ENCODE data around the gene PODXL2. TPM values are rescaled to one million over a fixed set of nuclear protein-coding genes. Genes with fewer than 3 reads are reported as not detected.
A peak's percentile ranks its signal among the peaks of the same experiment; 100 is the strongest.

PODXL2 gene
- total RNA-seq, 1 donor from 2014 or later, result 4.2 TPM

GRCh38 chr3:127711896-127712295 is 82.9 kb downstream of the PODXL2 start:
- Histone ChIP-seq H3K9ac (ENCODE audit: low read depth in 1 of 3, low read length in 3 of 3) (peak overlapping the region in 1 of 3 donors; percentile 57), H3K9me3 (ENCODE audit: control insufficient read depth in 3 of 3, low read length in 3 of 3) (no peaks in the 10 kb centered on the region), H3K27me3 (ENCODE audit: control insufficient read depth in 3 of 3, insufficient read depth in 3 of 3, low read length in 3 of 3) (no peaks in the 10 kb centered on the region), H3K27ac (ENCODE audit: low read depth, low read length) (no peak overlapping the region), H3K4me3 (ENCODE audit: low read length in 3 of 3) (no peak overlapping the region), H3K36me3 (ENCODE audit: control insufficient read depth in 3 of 3, insufficient read depth in 3 of 3, low read length in 3 of 3) (peaks cover 3 to 16% (median 4%) of the 10 kb centered on the region in 3 donors), H3K4me1 (ENCODE audit: control insufficient read depth in 3 of 3, insufficient read depth in 3 of 3, low read length in 3 of 3) (peaks cover 58 to 82% (median 81%) of the 10 kb centered on the region in 3 donors)

- Histone ChIP-seq H3K4me1 (ENCODE audit: control insufficient read depth in 3 of 3, insufficient read depth in 3 of 3, low read length in 3 of 3) (peaks cover 54 to 83% (median 82%) of the 10 kb centered on the region in 3 donors), H3K9me3 (ENCODE audit: control insufficient read depth in 3 of 3, low read length in 3 of 3) (no peaks in the 10 kb centered on the region), H3K27me3 (ENCODE audit: control insufficient read depth in 3 of 3, insufficient read depth in 3 of 3, low read length in 3 of 3) (no peaks in the 10 kb centered on the region), H3K36me3 (ENCODE audit: control insufficient read depth in 3 of 3, insufficient read depth in 3 of 3, low read length in 3 of 3) (peaks cover 0 to 16% (median 4%) of the 10 kb centered on the region in 3 donors), H3K27ac (ENCODE audit: low read depth, low read length) (peak overlapping the region; percentile 57), H3K9ac (ENCODE audit: low read depth in 1 of 3, low read length in 3 of 3) (peak overlapping the region in 2 of 3 donors; percentile 20 to 57), H3K4me3 (ENCODE audit: low read length in 3 of 3) (no peak overlapping the region)
Measured at GRCh38 chr3:127712461-127712860, 83.5 kb downstream of the PODXL2 start.

- Histone ChIP-seq H3K9me3 (ENCODE audit: control insufficient read depth in 3 of 3, low read length in 3 of 3) (no peaks in the 10 kb centered on the region), H3K27me3 (ENCODE audit: control insufficient read depth in 3 of 3, insufficient read depth in 3 of 3, low read length in 3 of 3) (no peaks in the 10 kb centered on the region), H3K36me3 (ENCODE audit: control insufficient read depth in 3 of 3, insufficient read depth in 3 of 3, low read length in 3 of 3) (peaks cover 0 to 16% (median 4%) of the 10 kb centered on the region in 3 donors), H3K4me3 (ENCODE audit: low read length in 3 of 3) (no peak overlapping the region), H3K27ac (ENCODE audit: low read depth, low read length) (peak overlapping the region; percentile 57), H3K9ac (ENCODE audit: low read depth in 1 of 3, low read length in 3 of 3) (peak overlapping the region; percentile 20 to 57 (median 34)), H3K4me1 (ENCODE audit: control insufficient read depth in 3 of 3, insufficient read depth in 3 of 3, low read length in 3 of 3) (peaks cover 47 to 85% (median 84%) of the 10 kb centered on the region in 3 donors)
Measured at GRCh38 chr3:127712881-127713771, 84.1 kb downstream of the PODXL2 start.

GRCh38 chr3:127714125-127714571 is 85.2 kb downstream of the PODXL2 start:
- Histone ChIP-seq H3K4me1 (ENCODE audit: control insufficient read depth in 3 of 3, insufficient read depth in 3 of 3, low read length in 3 of 3) (peaks cover 45 to 80% (median 76%) of the 10 kb centered on the region in 3 donors), H3K9me3 (ENCODE audit: control insufficient read depth in 3 of 3, low read length in 3 of 3) (no peaks in the 10 kb centered on the region), H3K27me3 (ENCODE audit: control insufficient read depth in 3 of 3, insufficient read depth in 3 of 3, low read length in 3 of 3) (no peaks in the 10 kb centered on the region), H3K36me3 (ENCODE audit: control insufficient read depth in 3 of 3, insufficient read depth in 3 of 3, low read length in 3 of 3) (peaks cover 0 to 19% (median 4%) of the 10 kb centered on the region in 3 donors), H3K4me3 (ENCODE audit: low read length in 3 of 3) (no peak overlapping the region), H3K27ac (ENCODE audit: low read depth, low read length) (peak overlapping the region; percentile 57), H3K9ac (ENCODE audit: low read depth in 1 of 3, low read length in 3 of 3) (no peak overlapping the region)

- Histone ChIP-seq H3K27me3 (ENCODE audit: control insufficient read depth in 3 of 3, insufficient read depth in 3 of 3, low read length in 3 of 3) (no peaks in the 10 kb centered on the region), H3K4me3 (ENCODE audit: low read length in 3 of 3) (no peak overlapping the region), H3K9me3 (ENCODE audit: control insufficient read depth in 3 of 3, low read length in 3 of 3) (no peaks in the 10 kb centered on the region), H3K36me3 (ENCODE audit: control insufficient read depth in 3 of 3, insufficient read depth in 3 of 3, low read length in 3 of 3) (peaks cover 0 to 19% (median 7%) of the 10 kb centered on the region in 3 donors), H3K9ac (ENCODE audit: low read depth in 1 of 3, low read length in 3 of 3) (peak overlapping the region in 1 of 3 donors; percentile 25), H3K4me1 (ENCODE audit: control insufficient read depth in 3 of 3, insufficient read depth in 3 of 3, low read length in 3 of 3) (peaks cover 38 to 74% (median 73%) of the 10 kb centered on the region in 3 donors), H3K27ac (ENCODE audit: low read depth, low read length) (peak overlapping the region; percentile 57)
Measured at GRCh38 chr3:127714866-127715265, 85.9 kb downstream of the PODXL2 start.

- H3K27me3 ChIP-seq (ENCODE audit: control insufficient read depth in 3 of 3, insufficient read depth in 3 of 3, low read length in 3 of 3), result no peaks in the 10 kb centered on the region
- peak overlapping the region; percentile 15 for H3K27ac ChIP-seq (ENCODE audit: low read depth, low read length)
- peaks cover 33 to 67% (median 66%) of the 10 kb centered on the region in 3 donors for H3K4me1 ChIP-seq (ENCODE audit: control insufficient read depth in 3 of 3, insufficient read depth in 3 of 3, low read length in 3 of 3)
- H3K9ac ChIP-seq (ENCODE audit: low read depth in 1 of 3, low read length in 3 of 3), result peak overlapping the region in 1 of 3 donors; percentile 33
- peaks cover 0 to 23% (median 9%) of the 10 kb centered on the region in 3 donors for H3K36me3 ChIP-seq (ENCODE audit: control insufficient read depth in 3 of 3, insufficient read depth in 3 of 3, low read length in 3 of 3)
- no peaks in the 10 kb centered on the region for H3K9me3 ChIP-seq (ENCODE audit: control insufficient read depth in 3 of 3, low read length in 3 of 3)
- peak overlapping the region in 1 of 3 donors; percentile 6 for H3K4me3 ChIP-seq (ENCODE audit: low read length in 3 of 3)
Measured at GRCh38 chr3:127715532-127715931, 86.5 kb downstream of the PODXL2 start.

GRCh38 chr3:127716384-127716783 is 87.4 kb downstream of the PODXL2 start:
- no peaks in the 10 kb centered on the region for H3K27me3 ChIP-seq (ENCODE audit: control insufficient read depth in 3 of 3, insufficient read depth in 3 of 3, low read length in 3 of 3)
- H3K27ac ChIP-seq (ENCODE audit: low read depth, low read length), result no peak overlapping the region
- no peak overlapping the region for H3K9ac ChIP-seq (ENCODE audit: low read depth in 1 of 3, low read length in 3 of 3)
- peaks cover 28 to 58% (median 58%) of the 10 kb centered on the region in 3 donors for H3K4me1 ChIP-seq (ENCODE audit: control insufficient read depth in 3 of 3, insufficient read depth in 3 of 3, low read length in 3 of 3)
- no peaks in the 10 kb centered on the region for H3K9me3 ChIP-seq (ENCODE audit: control insufficient read depth in 3 of 3, low read length in 3 of 3)
- H3K4me3 ChIP-seq (ENCODE audit: low read length in 3 of 3), result no peak overlapping the region
- peaks cover 0 to 27% (median 13%) of the 10 kb centered on the region in 3 donors for H3K36me3 ChIP-seq (ENCODE audit: control insufficient read depth in 3 of 3, insufficient read depth in 3 of 3, low read length in 3 of 3)

GRCh38 chr3:127717357-127718244 is 88.6 kb downstream of the PODXL2 start:
- Histone ChIP-seq H3K4me1 (ENCODE audit: control insufficient read depth in 3 of 3, insufficient read depth in 3 of 3, low read length in 3 of 3) (peaks cover 28 to 57% (median 56%) of the 10 kb centered on the region in 3 donors), H3K9ac (ENCODE audit: low read depth in 1 of 3, low read length in 3 of 3) (peak overlapping the region in 1 of 3 donors; percentile 25)

GRCh38 chr3:127718245-127718915 is 89.4 kb downstream of the PODXL2 start:
- peaks cover 0 to 32% (median 15%) of the 10 kb centered on the region in 3 donors for H3K36me3 ChIP-seq (ENCODE audit: control insufficient read depth in 3 of 3, insufficient read depth in 3 of 3, low read length in 3 of 3)
- H3K27ac ChIP-seq (ENCODE audit: low read depth, low read length), result peak overlapping the region; percentile 54
- no peak overlapping the region for H3K4me3 ChIP-seq (ENCODE audit: low read length in 3 of 3)
- H3K9me3 ChIP-seq (ENCODE audit: control insufficient read depth in 3 of 3, low read length in 3 of 3), result no peaks in the 10 kb centered on the region
- H3K9ac ChIP-seq (ENCODE audit: low read depth in 1 of 3, low read length in 3 of 3), result peak overlapping the region in 1 of 3 donors; percentile 25
- no peaks in the 10 kb centered on the region for H3K27me3 ChIP-seq (ENCODE audit: control insufficient read depth in 3 of 3, insufficient read depth in 3 of 3, low read length in 3 of 3)
- peaks cover 27 to 57% (median 56%) of the 10 kb centered on the region in 3 donors for H3K4me1 ChIP-seq (ENCODE audit: control insufficient read depth in 3 of 3, insufficient read depth in 3 of 3, low read length in 3 of 3)

More at GRCh38 chr3:127717357-127718244, 88.6 kb downstream of the PODXL2 start:
- no peaks in the 10 kb centered on the region for H3K9me3 ChIP-seq (ENCODE audit: control insufficient read depth in 3 of 3, low read length in 3 of 3)
- no peaks in the 10 kb centered on the region for H3K27me3 ChIP-seq (ENCODE audit: control insufficient read depth in 3 of 3, insufficient read depth in 3 of 3, low read length in 3 of 3)
- H3K27ac ChIP-seq (ENCODE audit: low read depth, low read length), result peak overlapping the region; percentile 54
- H3K36me3 ChIP-seq (ENCODE audit: control insufficient read depth in 3 of 3, insufficient read depth in 3 of 3, low read length in 3 of 3), result peaks cover 0 to 32% (median 15%) of the 10 kb centered on the region in 3 donors
- H3K4me3 ChIP-seq (ENCODE audit: low read length in 3 of 3), result no peak overlapping the region
